GM19324 (cell line): Measurements from ENCODE around the gene ATXN10.

Experiments
- ATAC-seq: cut with Tn5 transposase; IDR thresholded peaks from one replicate; pipeline ENCODE4 v1.9.1; 2021; ENCODE audit warnings: mild to moderate bottlenecking, moderate library complexity; ENCODE audit not compliant: unreplicated experiment, low FRiP score

ATXN10 gene

DNA sequence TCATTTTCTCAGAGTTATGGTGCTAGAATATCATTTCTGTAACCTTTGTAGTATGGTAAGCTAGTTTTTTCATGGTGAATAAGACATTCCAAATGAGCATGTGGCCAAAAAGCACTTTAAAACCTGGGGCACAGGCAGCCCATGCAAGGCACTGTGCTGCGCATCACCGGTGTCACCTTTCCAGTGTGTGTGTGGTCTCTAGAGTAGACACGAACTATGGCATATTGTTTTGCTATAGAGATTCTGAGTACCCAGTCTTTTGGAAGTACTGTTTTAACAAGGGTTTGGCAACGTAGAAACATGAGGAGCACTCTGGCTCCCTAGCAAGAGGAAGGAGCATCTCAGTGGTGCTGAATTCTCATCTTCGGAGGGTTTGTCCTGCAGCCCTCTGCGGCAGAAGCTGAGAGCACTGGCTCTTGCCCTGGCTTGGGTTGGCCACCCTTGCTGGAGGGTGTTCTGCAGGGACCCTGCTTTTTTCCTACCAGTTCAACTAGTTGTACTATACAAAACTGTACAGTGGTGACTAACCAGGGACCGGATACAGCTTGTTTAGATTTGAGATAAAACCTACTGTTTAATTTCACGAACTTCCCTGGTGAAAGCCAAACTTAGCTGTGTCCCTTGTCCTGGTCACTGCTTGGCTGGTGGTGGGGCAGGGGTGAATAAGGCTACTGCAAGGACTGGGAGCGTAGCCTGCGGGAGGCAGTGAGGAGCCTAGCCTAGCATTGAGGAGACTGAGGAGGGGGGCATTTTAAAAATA lies 135.7 kb downstream of the ATXN10 start:
- ATAC-seq: no peak

DNA sequence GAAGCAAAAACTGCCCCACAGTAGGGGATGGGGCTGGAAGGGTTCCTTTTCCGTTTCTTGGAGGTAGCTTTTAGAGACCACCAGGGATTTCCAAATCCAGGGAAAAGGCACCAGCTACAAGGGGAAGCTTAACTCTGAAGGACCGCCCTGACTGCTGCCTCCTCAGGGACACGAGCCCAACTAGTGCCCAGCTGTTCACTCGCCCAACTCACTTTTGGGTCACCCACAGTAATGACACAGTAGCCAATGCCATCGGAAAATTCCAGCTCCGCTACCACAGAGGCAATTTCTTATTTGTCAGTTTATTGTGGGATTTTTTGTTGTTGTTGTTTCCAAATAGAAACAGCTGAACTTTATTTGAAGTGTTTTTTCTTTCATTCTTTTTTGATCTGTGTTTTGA lies 141.3 kb downstream of the ATXN10 start:
- no peak for ATAC-seq

DNA sequence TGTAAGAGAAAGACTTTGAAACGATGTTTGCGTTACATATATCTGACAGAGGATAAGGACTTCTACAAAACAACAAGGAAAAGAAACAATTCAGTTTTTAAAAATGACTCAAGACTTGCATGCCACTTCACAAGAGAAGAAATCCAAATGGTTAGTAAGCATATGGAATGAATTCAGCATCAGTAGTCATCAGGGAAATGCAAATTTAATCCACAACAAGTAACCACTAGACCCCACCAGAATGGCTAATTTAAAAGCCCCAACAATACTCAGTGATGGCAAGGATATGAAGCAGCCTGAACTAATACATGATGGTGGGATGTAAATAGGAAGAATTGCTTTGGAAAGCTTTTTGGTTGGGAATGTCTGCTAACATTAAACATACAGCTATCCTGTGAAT lies 142.6 kb downstream of the ATXN10 start:
- no peak for ATAC-seq

DNA sequence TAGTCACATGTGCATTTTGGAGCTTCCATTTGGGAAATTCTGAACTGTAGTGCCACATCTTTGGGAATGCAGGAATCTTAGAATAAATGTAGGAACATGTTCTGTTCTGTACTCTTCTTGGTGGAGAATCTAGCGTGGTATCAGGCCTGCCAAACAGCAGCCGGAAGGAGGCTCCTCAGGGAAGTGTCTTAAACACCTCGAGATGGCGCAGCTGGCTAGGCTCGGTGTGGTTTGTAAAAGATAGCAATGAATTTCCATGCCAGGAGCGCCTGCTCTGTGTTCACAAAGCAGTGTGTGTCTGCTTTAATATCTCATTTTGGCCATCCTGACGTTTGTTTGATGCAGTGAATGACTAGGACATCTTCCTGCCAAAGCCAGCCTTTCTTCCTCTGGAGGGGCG lies 145.1 kb downstream of the ATXN10 start:
- no peak for ATAC-seq

DNA sequence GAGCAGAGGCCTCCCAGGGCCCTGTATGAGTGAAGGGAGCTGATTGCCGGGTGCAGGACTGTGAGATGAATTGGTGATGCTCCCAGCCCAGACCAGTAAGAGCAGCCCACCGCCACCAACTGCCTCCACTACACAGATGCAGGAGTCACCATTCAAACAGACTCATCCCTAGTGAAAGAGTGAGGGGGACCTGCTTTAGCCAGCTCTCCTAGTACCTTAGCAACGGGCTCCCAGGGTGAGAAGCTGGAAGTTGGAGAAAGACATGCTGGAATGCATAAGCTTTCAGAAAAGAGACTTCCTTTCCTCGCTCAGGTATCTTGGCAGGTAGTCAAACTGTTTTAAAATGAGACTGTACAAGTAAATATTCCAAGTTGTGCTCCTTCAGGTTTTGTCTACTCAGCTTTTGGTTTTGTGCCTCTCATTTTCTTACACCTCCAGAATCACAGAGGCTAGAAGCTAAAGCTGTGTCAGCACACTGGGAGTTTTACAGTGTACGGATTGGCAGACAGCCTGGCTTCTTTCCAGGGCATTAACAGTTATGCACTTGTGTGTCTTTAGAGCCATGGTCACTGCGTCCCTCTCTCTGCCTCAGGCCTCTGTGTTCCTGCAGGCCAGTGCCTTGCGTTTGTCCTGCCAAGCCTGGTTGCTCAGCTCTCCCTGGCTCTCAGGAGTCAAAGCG lies 146.2 kb downstream of the ATXN10 start:
- no peak for ATAC-seq

DNA sequence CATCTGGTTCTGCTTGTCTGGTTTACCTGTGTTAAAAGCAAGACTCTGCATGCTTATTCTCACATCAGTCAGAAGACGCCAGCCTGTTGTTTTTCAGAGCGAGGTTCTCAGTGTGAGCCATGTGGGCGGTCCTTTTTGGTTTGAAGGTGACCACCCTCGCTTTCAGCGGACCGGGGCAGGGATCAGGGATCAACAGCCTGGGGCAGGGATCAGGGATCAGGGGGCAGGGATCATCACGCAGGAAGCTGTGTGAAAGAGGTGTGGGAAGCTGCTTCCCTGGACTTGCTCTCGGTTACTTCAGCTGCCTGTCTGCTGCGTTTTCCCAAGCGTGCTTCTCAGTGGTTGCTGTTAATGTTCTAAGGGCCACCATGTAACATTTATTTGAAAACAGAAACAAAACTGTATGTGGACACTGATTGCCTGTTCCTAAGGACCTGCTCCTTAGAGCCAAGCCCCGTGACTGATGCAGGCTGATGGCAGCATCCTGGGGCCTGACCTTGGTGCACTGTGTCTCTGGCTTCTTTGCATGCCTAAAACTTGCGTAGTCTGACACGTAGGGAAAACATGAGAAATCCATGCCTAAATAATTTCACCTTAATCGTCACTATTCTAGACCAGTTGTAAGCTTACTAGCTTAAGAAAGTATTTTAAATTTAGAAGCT lies 146.9 kb downstream of the ATXN10 start:
- ATAC-seq: no peak

DNA sequence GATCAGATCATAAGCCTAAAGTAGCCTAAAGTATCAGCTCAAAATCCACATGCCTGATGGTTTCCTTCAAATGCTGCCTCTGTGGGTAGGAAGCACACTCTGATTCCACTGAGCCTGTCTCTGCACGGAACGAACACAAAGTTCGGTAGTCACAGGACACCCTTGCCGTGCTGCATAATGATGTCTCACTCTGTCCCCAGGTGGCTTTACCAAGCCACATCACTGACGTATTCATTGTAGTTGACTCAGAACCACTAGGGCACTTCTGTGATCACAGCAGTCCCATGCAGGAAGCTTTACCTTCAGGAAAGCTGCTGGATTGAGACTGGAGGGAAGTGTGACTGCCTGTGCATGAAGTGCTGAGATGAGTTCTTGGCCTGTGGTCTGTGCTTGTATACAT lies 147.7 kb downstream of the ATXN10 start:
- no peak for ATAC-seq

DNA sequence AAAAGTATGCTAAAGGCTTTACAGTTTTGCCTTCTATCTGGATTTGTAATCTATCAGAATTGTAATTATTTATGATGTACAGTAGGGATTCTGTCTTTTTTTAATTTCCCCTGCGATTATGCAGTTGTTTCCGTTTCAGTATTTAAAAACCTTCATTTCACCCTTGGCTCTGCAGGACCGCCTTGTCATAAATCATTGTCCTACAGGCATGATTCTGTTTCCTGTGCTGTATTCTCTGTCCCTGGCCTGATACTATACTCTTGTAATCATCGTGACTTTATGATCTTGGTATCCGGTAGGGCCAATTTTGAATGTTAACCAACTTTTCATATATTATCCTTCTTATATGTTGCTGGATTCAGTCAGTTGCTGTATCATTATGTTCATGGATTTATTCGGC lies 151.7 kb downstream of the ATXN10 start:
- ATAC-seq: no peak

DNA sequence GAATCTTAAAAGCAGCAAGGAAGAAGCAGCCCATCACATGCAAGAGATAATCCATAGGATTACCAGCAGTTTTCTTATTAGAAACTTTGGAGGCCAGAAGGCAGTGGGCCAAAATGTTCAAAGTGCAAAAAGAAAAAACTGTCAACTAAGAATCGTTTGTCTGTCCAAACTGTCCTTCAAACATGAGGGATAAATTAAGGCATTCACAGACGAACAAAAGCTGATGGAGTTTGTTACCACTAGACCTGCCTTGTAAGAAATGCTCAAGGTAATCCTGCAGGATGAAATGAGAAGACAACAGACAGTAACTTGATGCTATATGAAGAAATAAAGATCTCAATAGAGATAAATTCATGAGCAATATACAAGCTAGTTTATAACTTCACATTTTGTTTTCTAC lies 154.9 kb downstream of the ATXN10 start:
- no peak for ATAC-seq

DNA sequence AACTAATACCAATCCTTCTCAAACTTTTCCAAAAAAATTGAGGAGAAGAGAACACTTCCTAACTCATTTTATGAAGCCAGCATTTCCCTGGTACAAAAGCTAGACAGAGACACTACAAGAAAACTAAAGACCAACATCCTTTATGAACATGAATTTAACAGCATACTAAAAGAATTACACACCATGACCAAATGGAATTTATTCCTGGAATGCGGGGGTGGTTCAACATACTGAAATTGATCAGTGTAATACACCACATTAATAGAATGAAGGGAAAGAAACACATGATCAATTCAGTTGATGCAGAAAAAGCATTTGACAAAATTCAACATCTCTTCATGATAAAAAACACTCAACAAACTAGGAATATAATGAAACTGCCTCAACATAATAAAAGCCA lies 157.2 kb downstream of the ATXN10 start:
- ATAC-seq: no peak

DNA sequence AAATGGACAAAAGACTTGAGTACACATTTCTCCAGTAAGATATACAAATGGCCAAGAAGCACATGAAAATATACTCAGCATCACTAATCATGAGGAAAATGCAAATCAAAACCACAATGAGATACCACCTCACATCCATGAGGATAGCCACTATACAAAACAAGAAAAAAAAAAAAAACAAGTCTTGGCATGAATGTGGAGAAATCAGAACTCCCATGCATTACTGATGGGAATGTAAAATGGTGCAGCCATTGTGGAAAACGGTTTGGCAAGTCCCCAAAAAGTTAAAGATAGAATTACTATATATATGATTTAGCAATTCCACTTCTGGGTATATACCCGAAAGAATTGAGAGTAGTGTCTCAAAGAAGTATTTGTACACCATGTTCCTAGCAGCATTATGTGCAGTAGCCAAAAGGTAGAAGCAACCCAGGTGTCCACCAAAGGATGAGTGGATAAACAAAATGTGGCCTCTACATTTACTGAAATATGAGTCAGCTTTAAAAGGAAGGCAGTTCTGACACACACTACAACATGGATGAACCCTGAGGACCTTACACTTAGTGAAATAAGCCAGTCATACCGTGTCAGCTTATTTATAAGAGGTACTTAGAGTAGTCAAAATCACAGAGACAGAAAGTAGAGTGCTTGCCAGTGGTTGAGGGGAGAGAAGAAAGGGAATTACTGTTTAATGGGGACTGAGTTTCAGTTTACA lies 159.1 kb downstream of the ATXN10 start:
- no peak for ATAC-seq

DNA sequence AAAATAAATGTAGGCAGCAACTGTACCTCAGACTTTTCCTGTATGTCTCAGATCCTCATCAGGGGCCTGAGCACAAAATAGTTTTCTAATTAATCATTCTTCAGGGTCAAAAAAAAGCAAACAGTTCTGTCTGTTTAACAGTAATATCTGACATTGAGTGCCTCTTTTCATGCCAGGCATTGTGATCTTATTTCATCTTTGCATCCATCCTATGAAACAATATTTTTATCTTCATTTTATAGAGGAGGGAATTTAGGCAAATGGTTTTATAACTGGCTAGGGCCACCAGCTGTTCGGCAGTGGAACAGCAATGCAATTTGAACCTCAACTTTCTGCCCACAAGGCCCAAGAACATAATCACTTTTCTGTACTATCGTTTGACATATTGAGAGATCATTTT lies 159.8 kb downstream of the ATXN10 start:
- no peak for ATAC-seq

DNA sequence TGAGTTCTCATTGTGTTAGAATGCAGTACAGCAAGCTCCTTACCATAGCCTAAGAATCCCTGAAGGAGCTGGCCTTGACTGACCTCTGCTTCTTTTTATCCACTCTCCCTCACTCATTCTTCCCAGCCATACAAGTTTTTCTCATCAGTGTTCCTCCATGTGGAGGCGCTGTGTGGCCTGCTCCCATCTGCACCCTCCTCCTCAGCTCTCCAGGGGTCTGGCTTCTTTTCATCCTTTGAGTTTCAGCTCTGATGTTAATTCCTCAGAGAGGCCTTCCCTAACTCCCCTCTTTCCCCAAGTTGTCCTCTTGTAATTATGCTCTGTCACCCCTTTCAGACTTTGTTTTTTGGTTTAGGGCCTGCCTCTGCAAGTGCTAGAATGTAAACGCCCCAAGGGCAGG lies 160.5 kb downstream of the ATXN10 start:
- ATAC-seq: no peak

DNA sequence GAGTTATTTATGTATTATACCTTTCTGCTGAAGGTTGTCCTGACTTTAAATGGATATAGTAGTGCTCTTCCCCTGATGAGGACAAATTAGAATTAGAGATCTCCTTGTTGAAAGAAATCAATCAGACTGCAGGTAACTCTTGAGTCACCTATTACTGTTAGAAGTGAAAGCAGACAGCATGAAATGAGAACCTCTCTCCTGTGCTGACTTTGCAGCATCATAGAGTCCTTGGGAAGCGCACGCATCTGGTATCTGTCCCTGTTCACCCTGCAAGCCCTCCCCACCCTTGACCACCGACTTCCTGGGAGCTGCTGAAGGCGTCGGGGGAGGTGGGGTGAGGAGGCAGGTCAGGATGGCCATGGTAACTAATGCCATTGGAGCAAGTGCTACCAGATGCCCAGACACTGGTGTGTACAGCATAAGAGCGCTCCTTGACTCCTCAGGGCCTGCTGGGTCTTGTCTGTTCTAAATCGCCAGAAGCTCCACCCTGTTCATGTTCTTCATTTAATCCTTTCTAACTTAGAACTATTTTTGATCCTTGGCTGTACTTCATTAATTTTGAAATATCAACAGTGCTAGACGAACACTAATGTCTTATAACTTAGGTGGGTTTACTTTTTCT lies 161.4 kb downstream of the ATXN10 start:
- no peak for ATAC-seq

DNA sequence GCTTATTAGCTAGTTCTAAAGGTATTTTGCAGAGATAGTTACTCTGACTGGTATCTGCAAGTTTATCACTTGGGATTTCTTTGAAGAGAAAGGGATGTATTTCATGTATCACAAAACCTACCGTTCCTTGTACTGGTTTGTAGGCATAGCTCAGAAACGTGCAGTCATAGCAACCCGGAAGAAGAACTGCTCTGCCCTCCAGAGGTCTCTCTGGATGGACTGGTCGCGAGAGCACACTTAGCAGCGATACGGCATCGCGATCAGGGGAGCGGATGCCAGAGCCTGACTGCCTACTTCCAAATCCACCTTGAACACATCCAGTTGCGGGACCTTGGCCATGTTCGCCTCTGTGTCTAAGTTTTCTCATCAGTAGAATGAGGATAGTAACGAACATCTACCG lies 162.0 kb downstream of the ATXN10 start:
- ATAC-seq: no peak

DNA sequence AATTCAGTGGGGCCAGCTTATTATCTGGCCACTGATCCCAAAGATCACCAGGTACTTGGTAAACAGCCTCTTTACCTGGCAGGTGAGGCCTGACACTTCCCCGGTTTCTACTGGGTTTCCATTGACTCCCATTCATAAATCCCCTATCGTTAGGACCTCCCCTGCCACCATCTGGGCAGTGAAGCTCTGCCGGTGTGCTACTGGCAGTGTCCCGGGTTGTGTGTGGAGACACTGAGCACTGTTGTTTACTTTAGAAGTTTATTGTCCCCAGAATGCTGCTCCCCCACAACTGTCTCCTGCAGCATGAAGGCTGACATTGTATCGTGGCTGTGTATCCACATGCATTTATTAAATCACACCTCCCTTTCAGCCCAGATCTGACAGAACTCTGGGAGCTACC lies 162.6 kb downstream of the ATXN10 start:
- ATAC-seq: no peak

DNA sequence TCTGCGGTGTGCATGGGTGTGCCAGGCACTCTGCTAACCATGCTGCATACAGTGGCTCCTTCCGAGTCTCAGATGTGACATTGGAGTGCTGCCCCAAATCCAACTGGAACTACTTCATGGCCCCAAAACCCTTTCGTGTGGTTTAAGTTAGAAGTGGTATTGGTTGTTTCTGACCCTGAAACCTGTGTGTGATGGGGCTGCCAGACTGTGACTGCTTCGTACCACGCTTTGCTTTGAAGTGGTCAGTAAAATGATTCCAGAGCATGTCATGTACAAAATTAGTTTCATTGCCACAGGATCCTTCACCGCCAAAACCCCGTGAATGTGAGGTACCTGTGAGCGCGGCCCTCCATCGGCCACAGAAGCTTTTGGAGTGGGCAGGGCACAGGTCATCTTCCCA lies 163.2 kb downstream of the ATXN10 start:
- ATAC-seq: no peak

DNA sequence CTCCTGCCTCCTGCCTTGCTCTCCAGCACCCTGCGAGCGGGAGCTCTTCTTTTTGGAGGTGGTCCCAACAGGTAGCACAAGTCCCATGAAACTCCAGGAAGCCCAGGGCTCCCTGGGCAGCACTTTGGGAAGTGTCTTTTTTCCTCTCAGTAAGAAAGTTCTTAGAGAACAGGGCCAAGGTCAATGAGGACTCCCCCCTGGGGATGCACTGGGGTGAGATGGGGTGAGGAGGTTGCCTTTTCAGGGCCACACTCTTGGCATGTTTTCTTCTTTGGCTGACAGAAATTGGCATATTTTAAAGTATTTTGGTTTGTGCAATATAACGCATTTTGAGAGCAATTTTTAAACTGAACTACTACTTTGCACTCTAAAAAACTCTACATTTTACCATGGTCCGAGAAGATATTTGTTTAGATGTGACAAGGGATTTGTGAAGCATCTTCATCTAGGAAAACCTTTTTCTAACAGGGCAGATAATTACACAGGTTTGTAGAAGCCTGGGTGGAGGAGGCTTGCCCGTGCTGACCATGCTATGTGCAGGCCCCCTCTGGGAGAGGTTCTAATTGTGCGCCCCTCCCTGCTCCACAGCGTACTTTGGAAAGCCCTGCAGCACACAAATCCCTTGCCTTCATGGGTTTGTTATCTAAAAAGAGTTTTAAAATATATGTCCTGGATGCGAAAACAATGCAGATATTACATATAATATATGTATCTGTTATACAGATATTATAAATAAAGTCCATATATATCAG lies 165.0 kb downstream of the ATXN10 start:
- no peak for ATAC-seq

DNA sequence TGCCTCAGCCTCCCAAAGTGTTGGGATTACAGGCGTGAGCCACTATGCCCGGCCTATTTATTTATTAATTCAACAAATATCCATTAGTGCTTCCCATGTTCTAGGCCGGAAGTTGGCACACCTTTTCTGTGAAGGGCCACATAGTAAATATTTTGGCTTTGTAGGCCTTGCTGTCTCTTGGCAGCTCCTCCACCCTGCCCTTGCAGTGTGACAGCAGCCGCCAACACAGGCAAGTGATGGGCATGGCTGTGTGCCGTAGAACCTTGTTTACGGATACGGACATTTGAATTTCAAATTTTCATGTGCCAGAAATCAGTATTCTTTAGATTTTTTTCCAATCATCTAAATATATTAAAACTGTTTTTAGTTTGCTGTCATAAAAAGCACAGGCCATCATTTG lies 165.9 kb downstream of the ATXN10 start:
- no peak for ATAC-seq

DNA sequence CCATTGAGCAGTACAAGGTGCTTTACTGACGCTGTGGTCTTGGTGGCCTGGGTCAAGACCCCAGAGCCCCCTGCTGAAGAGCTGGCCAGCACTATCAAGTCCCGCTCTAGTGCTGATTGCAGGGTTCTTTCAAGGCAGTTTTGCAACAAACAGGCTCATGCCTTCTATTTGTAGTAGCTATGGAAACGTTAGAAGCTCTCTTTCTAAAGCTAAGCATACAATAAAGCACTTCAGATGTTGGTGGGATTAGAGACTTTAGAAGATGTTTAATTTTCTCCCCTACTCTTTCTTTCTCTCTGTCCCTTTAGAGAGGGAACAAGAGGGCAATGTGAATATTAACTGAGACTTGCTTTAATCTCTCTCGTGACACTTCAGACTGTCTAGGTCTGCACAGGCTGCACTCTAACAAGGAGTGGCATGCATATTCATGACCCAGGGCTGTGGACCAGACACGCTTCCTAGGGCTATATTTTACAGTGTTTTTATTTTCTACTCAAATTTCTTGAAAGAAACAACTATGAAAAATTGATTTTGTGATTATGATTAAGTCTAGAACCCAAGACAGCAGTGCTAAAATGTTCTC lies 166.8 kb downstream of the ATXN10 start:
- ATAC-seq: no peak
